Activated gamma-delta T cell (primary cell): ENCODE data around the gene MTREX.

ENCODE experiments used
- DNase-seq: peaks from one replicate; lab custom pipeline; 2025; lab: John Stamatoyannopoulos, UW

Gene MTREX

DNA sequence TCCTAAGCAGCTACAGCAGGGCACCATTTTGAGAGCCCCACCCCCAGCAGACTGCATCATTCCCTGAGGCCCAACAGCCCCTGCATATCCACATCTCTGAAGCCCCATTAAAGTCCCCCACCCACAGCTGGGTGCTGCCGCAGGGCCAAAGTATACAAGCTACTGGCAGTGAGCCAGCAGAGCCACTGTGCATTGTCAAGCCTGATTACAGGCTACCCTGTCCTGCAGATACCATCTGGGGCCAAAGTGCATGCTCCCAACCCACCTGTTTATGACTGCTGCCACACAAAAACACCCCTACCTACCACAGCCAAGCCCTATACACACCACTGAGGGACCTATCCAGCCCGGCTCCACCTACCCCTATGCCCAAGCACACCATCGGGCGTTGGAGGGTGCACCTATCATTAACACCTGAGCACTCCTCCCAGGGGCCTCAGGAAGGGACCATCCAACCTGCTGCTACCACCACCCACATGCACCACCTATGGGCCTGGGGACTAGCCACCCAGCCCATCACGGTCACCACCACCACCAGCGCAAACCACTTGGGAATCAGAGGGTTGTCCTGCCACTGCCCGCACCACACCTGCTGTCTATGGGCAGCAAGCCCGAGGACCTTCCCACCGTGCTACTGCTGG lies 121.9 kb downstream of the MTREX start:
- DNase-seq, result no peak

- DNase-seq, result no peak
Observed at GRCh38 chr5:55432549-55432948, 124.8 kb downstream of the MTREX start.

- no peak for DNase-seq
Observed at GRCh38 chr5:55437452-55437851, 129.7 kb downstream of the MTREX start.

DNA sequence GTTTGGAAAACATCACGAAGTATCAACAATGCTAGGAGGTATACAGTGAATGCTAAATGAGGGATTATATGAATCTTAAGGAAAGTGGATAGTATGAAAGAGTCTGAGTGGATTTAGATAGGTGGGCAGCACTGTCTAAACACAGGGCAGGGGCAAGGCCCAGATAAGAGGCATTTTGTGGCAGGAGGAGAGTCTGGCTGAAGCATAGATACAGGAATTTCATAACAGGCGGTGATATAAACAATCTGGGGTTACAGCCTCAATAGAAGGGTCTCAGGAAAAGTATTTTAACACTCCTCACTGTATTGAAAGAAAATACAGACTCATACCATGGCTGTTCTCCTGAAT lies 130.0 kb downstream of the MTREX start:
- no peak for DNase-seq

GRCh38 chr5:55438998-55439397 lies 131.2 kb downstream of the MTREX start:
- DNase-seq, result no peak

- no peak for DNase-seq
Observed at GRCh38 chr5:55440188-55440646, 132.4 kb downstream of the MTREX start.

DNA sequence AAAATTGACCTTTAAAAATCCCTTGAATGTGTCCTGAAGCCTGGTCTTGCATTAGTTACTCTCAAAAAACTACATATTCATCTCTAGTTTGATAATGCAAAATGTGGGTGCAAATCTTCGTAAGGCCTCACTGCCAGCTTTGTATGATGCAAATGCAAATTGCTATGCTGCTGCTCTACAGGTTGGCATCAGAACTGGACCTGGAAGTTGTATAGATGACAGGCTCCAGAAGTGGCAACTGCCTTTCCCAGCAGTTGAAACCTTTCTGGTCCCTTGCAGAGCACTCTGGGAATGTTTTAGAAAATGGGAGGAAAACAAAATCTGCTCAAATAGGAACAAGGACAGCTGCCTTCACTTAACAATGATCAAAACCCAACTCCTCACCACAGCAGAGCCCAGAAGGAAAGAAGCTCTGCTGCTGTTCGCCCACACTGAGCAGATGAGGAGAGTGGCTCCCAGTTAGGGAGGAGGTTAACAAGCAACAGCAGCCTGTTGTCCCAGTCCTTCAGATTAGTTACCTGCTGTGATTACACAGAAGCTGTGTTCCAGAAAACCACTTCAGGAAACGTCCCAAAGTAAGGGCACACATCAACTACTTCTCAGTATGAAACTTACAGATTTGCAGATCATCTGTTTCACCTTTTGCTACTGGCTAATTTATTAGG lies 133.4 kb downstream of the MTREX start:
- no peak for DNase-seq

- DNase-seq, result no peak
Observed at GRCh38 chr5:55441954-55442353, 134.2 kb downstream of the MTREX start.

GRCh38 chr5:55445791-55446190 lies 138.0 kb downstream of the MTREX start:
- no peak for DNase-seq

GRCh38 chr5:55446640-55447351 lies 139.0 kb downstream of the MTREX start:
- no peak for DNase-seq

DNA sequence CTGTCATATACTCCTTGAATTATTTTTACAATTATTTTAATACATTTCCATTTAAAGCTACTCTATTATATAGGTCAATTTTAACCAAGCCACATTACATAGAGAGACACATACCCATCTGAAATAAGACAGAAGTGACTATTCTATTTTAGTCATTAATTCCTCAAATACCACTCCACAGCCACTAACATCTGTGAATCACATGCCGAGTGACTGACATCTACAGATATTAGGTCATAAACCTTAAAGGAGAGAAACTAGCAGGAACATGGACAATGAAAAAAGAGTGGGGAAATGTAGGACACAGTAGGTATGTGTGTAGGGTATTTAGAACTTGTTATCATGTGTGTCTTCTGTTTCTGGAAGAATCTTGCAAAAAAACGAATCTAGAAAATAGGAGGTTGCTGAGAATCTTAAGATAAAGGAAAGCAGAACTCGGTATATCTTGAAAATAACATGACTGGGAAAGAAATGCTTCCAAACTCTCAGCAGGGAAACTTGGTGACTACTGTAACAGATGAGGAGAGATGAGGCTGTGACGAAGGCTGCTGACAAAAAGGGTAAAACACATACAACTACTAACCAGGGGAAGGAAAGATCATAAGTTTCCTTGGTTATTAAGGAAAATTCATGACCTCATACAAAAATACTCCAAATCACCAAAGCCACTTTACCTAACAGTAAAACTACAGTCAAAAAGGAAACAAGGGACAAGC lies 142.4 kb downstream of the MTREX start:
- DNase-seq, result no peak

DNA sequence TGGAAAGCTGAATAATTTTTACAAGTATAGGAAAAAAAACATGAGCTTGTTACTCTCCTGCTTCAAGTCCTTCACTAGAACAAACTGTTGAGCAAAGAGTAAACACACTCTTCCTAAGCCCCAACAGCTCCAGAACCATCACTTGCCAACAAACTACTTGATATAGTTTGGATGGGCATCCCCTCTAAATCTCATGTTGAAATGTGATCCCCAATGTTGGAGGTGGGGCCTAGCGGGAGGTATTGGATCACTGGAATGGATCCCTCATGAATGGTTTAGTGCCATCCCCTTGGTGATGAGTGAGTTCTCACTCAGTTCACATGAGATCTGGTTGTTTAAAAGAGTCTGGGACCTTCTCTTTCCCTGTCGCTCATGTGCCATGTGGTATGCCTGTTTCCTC lies 144.2 kb downstream of the MTREX start:
- no peak for DNase-seq

GRCh38 chr5:55453211-55453610 lies 145.4 kb downstream of the MTREX start:
- no peak for DNase-seq

DNA sequence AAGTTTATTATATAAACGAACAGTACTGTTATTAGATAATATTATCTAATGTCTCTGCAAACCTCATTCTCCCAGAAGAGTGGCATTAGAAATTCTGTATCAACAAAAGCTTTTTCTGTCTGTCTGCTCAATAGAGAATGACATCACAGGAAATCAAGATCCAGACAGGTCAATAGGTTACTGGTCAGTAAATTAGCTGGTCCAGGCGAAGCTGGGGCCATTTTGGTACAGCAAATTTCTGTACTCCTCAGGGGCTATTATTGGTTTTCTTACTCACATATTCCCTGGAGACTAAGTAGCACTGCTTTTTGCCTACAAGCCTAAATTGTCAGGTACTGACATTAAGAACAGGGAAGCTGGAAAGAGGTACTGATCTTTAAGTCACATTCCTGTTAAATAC lies 146.5 kb downstream of the MTREX start:
- DNase-seq, result no peak

DNA sequence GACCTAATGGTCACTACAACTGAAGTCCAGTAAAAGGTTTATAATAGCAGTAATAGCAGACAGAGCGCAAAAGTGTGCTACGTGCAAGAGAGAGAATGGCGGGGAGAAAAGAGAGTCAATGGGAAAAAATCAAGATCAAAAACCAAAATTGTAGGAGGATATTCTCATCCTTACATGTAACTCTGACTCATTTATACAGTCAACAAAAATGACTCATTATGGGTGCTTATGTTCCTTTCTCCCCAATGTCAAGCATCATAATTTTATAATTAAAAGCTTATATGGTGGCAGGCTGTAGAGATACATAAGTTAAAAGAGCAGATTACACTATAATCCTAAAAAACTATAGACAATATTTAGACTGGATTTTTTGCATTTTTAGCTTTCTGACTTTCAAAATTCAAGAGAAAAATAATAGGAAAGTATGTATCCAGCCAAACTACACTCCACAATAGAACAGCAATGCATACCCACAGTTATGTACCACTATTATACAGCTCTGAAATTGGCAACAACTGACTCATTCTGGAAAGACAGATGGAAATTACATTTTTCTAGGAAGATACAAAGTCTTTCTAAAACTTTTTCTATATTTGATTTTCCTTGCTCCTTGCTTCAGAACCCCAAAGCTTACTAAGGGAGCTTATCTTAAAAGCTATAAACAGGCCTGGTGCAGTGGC lies 148.6 kb downstream of the MTREX start:
- DNase-seq, result no peak

DNA sequence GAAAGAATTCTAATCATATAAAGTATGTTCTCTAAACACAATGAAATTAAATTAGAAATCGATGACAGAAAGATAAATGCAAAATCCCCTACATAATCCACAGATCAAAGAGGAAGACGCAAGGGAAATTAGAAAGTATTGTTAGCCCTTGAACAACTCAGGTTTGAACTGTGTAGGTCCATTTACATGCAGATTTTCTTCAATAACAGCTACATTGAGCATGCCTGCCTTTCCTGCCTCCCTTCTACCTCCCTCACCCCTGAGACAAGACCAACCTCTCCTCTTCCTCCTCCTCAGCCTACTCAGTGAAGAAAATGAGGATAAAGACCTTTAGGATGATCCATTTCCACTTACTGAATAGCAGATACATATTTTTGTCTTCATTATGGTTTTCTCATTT lies 151.8 kb downstream of the MTREX start:
- DNase-seq, result no peak

GRCh38 chr5:55463613-55464012 lies 155.8 kb downstream of the MTREX start:
- no peak for DNase-seq

- DNase-seq, result no peak
Observed at GRCh38 chr5:55467862-55468551, 160.2 kb downstream of the MTREX start.

- no peak for DNase-seq
Observed at GRCh38 chr5:55469839-55470238, 162.1 kb downstream of the MTREX start.

DNA sequence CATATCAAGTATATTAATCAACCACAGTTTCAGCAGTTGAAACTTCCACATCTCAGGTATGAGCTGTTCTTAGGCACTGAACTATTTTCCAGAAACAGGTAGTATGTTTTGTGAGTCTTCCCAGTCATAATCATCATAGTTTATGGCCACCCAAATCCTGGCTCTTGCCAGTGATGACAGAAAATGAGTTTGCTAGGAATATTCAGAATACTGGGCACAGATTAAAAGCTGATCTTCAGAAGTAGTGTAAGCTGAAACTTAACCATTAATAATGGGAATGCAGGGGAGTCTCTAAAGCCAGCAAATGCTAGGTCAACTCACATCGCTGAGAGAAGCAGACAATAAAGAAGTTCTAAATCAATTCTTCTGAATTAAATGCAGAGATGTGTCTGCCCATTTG lies 162.5 kb downstream of the MTREX start:
- no peak for DNase-seq

- no peak for DNase-seq
Observed at GRCh38 chr5:55471468-55471867, 163.7 kb downstream of the MTREX start.
